Measurements from ENCODE around the gene ADAT3.

Gene ADAT3

DNA sequence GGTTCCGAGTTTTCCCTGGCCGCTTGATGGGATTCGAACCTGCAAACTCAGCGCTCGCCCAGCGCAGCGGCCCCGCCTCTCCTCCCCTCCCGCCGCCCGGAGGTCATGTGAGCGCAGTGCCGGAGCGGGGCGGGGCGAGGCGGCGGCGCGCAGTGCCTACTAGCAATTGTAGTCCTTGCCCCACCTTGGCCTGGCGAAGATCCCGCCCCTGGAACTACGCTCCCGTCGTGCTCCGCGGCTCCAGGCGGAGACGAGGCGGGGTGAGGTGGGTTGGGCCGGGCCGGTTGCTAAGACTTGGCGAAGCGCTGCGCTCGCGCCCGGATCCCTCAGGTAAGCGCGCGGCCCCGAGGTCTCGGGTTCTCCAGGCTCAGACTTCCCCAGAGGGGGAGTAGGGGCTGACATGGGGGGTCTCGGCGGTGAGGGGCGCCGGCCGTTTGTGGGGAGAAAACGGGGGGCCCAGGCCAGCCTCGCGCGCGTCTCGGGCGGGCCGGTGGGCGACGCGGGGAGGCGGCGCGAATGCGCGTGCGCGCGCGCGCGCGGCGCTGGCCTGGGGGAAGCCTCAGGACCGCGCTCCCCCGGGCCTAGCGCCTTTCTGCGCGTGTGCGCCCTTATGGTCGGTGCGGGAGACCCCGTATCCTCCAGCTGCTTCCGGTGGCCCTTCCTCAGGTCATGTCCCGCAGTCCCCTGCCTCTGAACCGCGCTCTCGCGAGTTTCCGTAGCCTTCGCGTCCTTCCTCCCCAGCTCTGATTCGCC is at the start of gene ADAT3, which contains the start of gene SCAMP4:
Gene ADAT3, plus strand, starts transcription at position 290 of the 753 bp plus-strand sequence. CDS start 6,649 bp downstream, outside the sequence.
Gene SCAMP4, plus strand, starts transcription at position 290 of the 753 bp plus-strand sequence. CDS start 9,621 bp downstream, outside the sequence.
- Histone ChIP-seq H3K9me3 (ENCODE audit: insufficient read depth, low read length) (no peaks in the 10 kb centered on the region), H3K36me3 (ENCODE audit: insufficient read depth, insufficient read length, low read length) (peaks cover 40% of the 10 kb centered on the region), H3K9ac (ENCODE audit: insufficient read length, low read depth) (peak within 1 kb of the TSS; percentile 90), H3K4me3 (ENCODE audit: insufficient read length, low read depth) (peak within 1 kb of the TSS; percentile 66), H3K4me1 (ENCODE audit: insufficient read depth, insufficient read length) (peaks cover 28% of the 10 kb centered on the region), H3K27me3 (ENCODE audit: insufficient read depth, insufficient read length) (no peaks in the 10 kb centered on the region)
- DNase-seq (ENCODE audit: low read depth, low spot score) = peak; percentile 99
- no peak for TF ChIP-seq YY1 (IDR thresholded peaks at IDR 0.05; ENCODE audit: insufficient read depth, insufficient read length)
- no peak for TF ChIP-seq SUZ12 (IDR thresholded peaks at IDR 0.05; ENCODE audit: extremely low read depth, insufficient read depth, insufficient read length)
- TF ChIP-seq ZNF274 (IDR thresholded peaks at IDR 0.05; ENCODE audit: low read depth, low read length) = no peak

GRCh38 chr19:1855828-1856255 is 49.4 kb upstream of the ADAT3 start:
- DNase-seq (ENCODE audit: low read depth, low spot score) = no peak
- H3K9ac ChIP-seq (ENCODE audit: insufficient read length, low read depth) = peak overlapping the region; percentile 70
- peaks cover 45% of the 10 kb centered on the region for H3K4me1 ChIP-seq (ENCODE audit: insufficient read depth, insufficient read length)
- H3K9me3 ChIP-seq (ENCODE audit: insufficient read depth, low read length) = no peaks in the 10 kb centered on the region
- H3K36me3 ChIP-seq (ENCODE audit: insufficient read depth, insufficient read length, low read length) = peaks cover 16% of the 10 kb centered on the region
- TF ChIP-seq ZNF274 (IDR thresholded peaks at IDR 0.05; ENCODE audit: low read depth, low read length) = no peak
- no peak for TF ChIP-seq YY1 (IDR thresholded peaks at IDR 0.05; ENCODE audit: insufficient read depth, insufficient read length)
- no peak for TF ChIP-seq SUZ12 (IDR thresholded peaks at IDR 0.05; ENCODE audit: extremely low read depth, insufficient read depth, insufficient read length)
- peaks cover 7% of the 10 kb centered on the region for H3K27me3 ChIP-seq (ENCODE audit: insufficient read depth, insufficient read length)
- H3K4me3 ChIP-seq (ENCODE audit: insufficient read length, low read depth) = peak overlapping the region; percentile 12

- TF ChIP-seq ZNF274 (IDR thresholded peaks at IDR 0.05; ENCODE audit: low read depth, low read length) (no peak), SUZ12 (IDR thresholded peaks at IDR 0.05; ENCODE audit: extremely low read depth, insufficient read depth, insufficient read length) (no peak), YY1 (IDR thresholded peaks at IDR 0.05; ENCODE audit: insufficient read depth, insufficient read length) (no peak)
- Histone ChIP-seq H3K36me3 (ENCODE audit: insufficient read depth, insufficient read length, low read length) (peaks cover 16% of the 10 kb centered on the region), H3K27me3 (ENCODE audit: insufficient read depth, insufficient read length) (peaks cover 12% of the 10 kb centered on the region), H3K4me1 (ENCODE audit: insufficient read depth, insufficient read length) (peaks cover 47% of the 10 kb centered on the region), H3K4me3 (ENCODE audit: insufficient read length, low read depth) (no peak overlapping the region), H3K9ac (ENCODE audit: insufficient read length, low read depth) (peak overlapping the region; percentile 70), H3K9me3 (ENCODE audit: insufficient read depth, low read length) (no peaks in the 10 kb centered on the region)
- DNase-seq (ENCODE audit: low read depth, low spot score) = no peak
Measured at GRCh38 chr19:1856345-1856697, 48.9 kb upstream of the ADAT3 start.

GRCh38 chr19:1856698-1857603 is 48.2 kb upstream of the ADAT3 start:
- Histone ChIP-seq H3K27me3 (ENCODE audit: insufficient read depth, insufficient read length) (peaks cover 19% of the 10 kb centered on the region), H3K9ac (ENCODE audit: insufficient read length, low read depth) (no peak overlapping the region), H3K36me3 (ENCODE audit: insufficient read depth, insufficient read length, low read length) (peaks cover 16% of the 10 kb centered on the region), H3K9me3 (ENCODE audit: insufficient read depth, low read length) (no peaks in the 10 kb centered on the region), H3K4me1 (ENCODE audit: insufficient read depth, insufficient read length) (peaks cover 47% of the 10 kb centered on the region), H3K4me3 (ENCODE audit: insufficient read length, low read depth) (no peak overlapping the region)
- TF ChIP-seq SUZ12 (IDR thresholded peaks at IDR 0.05; ENCODE audit: extremely low read depth, insufficient read depth, insufficient read length) (no peak), ZNF274 (IDR thresholded peaks at IDR 0.05; ENCODE audit: low read depth, low read length) (no peak), YY1 (IDR thresholded peaks at IDR 0.05; ENCODE audit: insufficient read depth, insufficient read length) (no peak)
- no peak for DNase-seq (ENCODE audit: low read depth, low spot score)

DNA sequence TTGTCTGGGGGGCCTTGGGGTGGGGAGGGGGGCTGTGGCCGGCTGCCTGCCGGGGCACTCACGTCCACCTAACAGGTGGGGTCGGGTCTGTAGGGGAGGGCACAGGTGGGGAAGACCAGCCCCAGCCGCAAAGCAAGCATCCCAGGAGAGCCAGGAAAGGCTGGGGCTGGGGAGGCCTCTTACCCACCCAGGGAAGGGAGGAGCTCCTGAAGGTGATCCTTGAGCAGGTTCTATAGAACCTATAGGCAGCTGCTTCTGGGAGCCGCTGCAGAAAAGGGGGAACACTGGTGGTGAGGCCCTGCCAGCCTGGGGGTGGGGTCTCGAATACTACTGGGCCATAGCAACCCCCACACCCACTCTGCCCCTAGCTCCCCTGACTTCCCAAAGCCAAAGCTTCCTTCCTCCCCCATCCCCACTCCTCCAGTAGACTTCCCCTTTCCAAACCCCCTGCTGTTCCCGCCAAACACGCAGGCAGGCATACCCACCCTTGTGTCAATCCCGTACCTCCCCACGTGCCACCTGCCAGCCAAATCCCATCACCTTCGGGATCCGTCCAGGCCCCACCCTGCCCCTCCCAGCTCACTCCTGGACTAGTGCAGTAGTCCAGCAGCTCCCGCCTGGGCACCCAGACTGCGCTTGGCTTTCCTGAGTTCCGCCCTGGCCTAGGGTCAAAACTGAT is 47.4 kb upstream of the ADAT3 start:
- Histone ChIP-seq H3K27me3 (ENCODE audit: insufficient read depth, insufficient read length) (peaks cover 24% of the 10 kb centered on the region), H3K9ac (ENCODE audit: insufficient read length, low read depth) (peak overlapping the region; percentile 44), H3K4me3 (ENCODE audit: insufficient read length, low read depth) (no peak overlapping the region), H3K4me1 (ENCODE audit: insufficient read depth, insufficient read length) (peaks cover 44% of the 10 kb centered on the region), H3K9me3 (ENCODE audit: insufficient read depth, low read length) (no peaks in the 10 kb centered on the region), H3K36me3 (ENCODE audit: insufficient read depth, insufficient read length, low read length) (peaks cover 9% of the 10 kb centered on the region)
- TF ChIP-seq SUZ12 (IDR thresholded peaks at IDR 0.05; ENCODE audit: extremely low read depth, insufficient read depth, insufficient read length) = no peak
- no peak for TF ChIP-seq ZNF274 (IDR thresholded peaks at IDR 0.05; ENCODE audit: low read depth, low read length)
- no peak for TF ChIP-seq YY1 (IDR thresholded peaks at IDR 0.05; ENCODE audit: insufficient read depth, insufficient read length)
- no peak for DNase-seq (ENCODE audit: low read depth, low spot score)

GRCh38 chr19:1858412-1859081 is 46.7 kb upstream of the ADAT3 start:
- peaks cover 24% of the 10 kb centered on the region for H3K27me3 ChIP-seq (ENCODE audit: insufficient read depth, insufficient read length)

More at GRCh38 chr19:1858412-1859081, 46.7 kb upstream of the ADAT3 start:
- Histone ChIP-seq H3K9ac (ENCODE audit: insufficient read length, low read depth) (no peak overlapping the region), H3K4me3 (ENCODE audit: insufficient read length, low read depth) (no peak overlapping the region), H3K9me3 (ENCODE audit: insufficient read depth, low read length) (no peaks in the 10 kb centered on the region), H3K36me3 (ENCODE audit: insufficient read depth, insufficient read length, low read length) (peaks cover 5% of the 10 kb centered on the region), H3K4me1 (ENCODE audit: insufficient read depth, insufficient read length) (peaks cover 40% of the 10 kb centered on the region)
- no peak for TF ChIP-seq SUZ12 (IDR thresholded peaks at IDR 0.05; ENCODE audit: extremely low read depth, insufficient read depth, insufficient read length)
- TF ChIP-seq ZNF274 (IDR thresholded peaks at IDR 0.05; ENCODE audit: low read depth, low read length) = no peak
- TF ChIP-seq YY1 (IDR thresholded peaks at IDR 0.05; ENCODE audit: insufficient read depth, insufficient read length) = no peak
- no peak for DNase-seq (ENCODE audit: low read depth, low spot score)
